ENCODE data around the gene ADPRS.
A peak's percentile ranks its signal among the peaks of the same experiment; 100 is the strongest.

The ADPRS gene

DNA sequence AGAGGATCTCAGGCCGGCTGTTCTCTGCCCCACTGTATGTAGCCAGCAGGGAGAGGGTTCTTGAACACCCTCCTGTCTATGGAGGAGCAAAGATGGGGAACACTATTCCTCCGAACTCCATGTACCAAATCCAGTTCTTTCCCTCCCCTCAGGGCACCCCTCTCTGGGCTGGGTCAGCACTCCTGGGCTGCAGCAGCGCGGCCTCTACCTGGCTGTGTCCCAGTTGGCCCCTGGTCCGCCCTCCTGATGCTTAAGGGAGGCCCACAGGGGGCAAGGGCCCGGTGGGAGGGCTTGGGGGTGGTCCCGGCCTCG lies 471 bp upstream of the ADPRS start:
- no peak for DNase-seq

- DNase-seq = no peak
Observed at GRCh38 chr1:36089393-36090121, 865 bp downstream of the ADPRS start.

DNA sequence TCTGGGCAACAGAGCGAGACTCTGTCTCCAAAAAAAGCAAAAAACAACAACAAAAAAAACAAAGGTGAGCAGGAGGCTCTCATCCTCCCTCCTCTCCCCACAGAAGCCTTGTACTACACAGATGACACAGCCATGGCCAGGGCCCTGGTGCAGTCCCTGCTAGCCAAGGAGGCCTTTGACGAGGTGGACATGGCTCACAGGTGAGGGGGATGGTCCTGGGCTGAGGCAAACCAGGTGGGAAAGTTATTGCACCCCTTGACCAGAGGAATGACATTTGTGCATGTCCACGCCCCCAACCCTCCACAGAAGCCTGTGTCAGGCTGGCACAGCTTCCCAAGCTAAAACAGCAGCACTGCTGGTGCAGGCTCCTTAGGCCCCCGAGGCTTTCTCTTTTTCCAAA lies 2.4 kb downstream of the ADPRS start:
- DNase-seq = no peak

- no peak for DNase-seq
Observed at GRCh38 chr1:36091698-36092097, 3.0 kb downstream of the ADPRS start.

GRCh38 chr1:36092166-36092797 lies 3.6 kb downstream of the ADPRS start:
- DNase-seq = peak; percentile 17

DNA sequence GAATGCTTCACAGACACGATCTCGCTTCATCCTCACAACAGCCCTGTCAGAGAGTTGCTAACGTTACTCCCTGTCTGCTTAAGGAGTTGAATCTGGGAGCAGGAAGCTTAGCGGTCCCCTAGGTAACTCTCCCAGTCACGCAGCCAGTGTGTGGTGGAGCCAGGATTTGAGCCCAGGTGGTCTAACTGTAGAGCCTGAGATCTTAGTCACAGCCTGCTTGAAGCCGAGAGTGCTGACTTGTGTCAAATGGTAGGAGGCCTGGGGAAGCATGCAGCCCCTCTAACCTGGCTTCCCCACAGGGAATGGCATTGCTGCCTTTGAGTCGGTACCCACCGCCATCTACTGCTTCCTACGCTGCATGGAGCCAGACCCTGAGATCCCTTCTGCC lies 4.1 kb downstream of the ADPRS start:
- no peak for DNase-seq

DNA sequence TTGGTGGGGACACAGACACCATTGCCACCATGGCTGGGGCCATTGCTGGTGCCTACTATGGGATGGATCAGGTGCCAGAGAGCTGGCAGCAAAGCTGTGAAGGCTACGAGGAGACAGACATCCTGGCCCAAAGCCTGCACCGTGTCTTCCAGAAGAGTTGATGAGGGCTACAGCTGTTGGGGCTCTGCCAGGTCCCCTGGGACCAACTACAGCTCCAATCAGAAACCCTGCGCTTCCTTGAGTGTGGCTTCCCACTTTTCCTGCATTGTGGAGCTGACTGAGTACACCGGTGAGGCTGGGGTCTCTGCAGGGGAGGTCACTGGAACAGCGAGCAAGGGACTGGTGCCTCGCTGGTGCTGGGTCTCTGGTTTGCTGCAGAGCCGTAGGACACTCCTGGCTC lies 4.5 kb downstream of the ADPRS start:
- DNase-seq = no peak

DNA sequence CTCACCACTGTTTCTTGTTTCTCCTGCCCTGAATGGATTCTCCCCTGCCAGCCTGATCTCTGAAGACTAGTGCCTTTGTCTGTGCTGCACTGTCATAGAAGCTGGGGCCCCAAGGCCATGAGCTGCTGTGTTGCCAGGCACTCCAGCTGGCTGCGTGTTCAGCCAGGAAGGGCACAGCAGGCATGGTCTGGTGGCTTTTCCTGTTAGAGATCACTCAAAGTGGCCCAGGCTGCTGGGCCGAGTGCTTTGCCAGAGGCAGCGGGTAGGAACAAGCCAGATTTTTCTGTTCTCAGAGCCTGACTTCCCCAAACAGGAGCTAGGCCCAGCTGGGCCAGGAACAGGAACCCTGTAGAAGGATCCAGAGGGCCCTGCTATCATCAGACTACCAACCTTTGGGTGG lies 5.2 kb downstream of the ADPRS start:
- no peak for DNase-seq

DNA sequence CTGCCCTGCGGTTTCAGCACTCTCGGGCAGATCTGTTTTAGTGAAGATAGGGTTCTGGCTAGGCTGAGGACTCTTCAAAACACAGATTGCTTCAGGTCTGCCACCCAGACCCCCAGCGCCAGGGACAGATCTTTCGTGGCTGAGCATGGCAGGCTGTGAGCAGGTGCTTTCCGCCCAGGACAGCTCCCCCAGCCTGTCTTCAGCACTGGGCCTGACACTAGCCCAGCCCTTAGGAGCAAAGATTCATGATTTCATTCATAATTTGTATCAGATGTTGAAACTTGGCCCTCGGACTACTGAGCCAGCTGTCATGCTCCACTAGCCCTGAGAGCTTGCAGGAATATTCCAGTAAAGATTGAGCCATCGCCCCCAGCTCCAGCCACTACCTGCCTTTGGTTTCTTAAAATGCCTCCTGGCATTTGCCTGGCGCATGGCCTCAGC lies 5.9 kb downstream of the ADPRS start:
- no peak for DNase-seq

- no peak for DNase-seq
Observed at GRCh38 chr1:36095760-36096405, 7.2 kb downstream of the ADPRS start.

DNA sequence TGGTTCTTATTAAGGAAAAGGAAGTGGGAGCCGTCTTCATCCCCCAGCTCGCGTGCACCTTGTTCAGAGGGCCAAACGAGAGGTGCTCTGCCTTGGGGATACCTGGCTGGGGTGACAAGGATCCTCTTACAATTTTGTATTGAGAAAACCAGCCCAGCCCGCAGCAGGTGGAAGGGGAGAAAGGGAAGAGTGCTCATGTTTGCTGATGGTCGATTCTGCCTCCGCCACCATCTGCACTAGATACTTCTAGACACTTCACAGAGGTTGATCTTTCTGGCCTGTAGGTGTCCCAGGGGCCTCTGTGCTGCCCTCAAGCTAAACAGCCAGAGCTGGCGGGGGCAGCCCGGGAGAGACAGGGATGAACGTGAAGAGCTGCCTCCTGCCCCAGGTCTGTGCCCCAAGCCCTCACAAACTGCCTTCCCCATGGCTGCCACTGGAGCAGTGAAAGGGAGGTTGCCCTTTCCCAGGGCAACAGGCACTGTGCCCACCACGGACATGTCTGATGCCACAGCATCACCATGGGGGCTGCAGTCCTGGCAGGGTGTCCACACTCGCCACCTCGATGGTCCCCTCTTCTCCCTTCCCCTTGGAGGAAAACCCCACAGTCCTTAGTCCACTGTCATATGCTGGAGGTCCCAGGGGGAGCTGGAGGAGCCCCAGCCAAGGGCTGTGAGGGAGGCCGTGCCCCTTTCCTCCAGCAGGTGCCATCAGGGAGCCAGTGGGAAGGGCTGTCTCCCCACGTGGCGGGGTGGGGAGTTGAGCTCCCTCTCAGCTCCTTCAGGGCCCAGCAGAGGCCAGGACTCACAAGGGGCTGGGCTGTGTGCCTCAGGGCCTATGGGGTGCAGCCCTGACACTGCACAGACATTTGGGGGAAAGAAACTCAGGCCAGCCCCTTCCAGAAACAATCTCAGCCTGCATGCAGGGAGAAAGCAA lies 8.1 kb downstream of the ADPRS start:
- no peak for DNase-seq

- no peak for DNase-seq
Observed at GRCh38 chr1:36097693-36098585, 9.2 kb downstream of the ADPRS start.

- DNase-seq = no peak
Observed at GRCh38 chr1:36098650-36099365, 10.1 kb downstream of the ADPRS start.

DNA sequence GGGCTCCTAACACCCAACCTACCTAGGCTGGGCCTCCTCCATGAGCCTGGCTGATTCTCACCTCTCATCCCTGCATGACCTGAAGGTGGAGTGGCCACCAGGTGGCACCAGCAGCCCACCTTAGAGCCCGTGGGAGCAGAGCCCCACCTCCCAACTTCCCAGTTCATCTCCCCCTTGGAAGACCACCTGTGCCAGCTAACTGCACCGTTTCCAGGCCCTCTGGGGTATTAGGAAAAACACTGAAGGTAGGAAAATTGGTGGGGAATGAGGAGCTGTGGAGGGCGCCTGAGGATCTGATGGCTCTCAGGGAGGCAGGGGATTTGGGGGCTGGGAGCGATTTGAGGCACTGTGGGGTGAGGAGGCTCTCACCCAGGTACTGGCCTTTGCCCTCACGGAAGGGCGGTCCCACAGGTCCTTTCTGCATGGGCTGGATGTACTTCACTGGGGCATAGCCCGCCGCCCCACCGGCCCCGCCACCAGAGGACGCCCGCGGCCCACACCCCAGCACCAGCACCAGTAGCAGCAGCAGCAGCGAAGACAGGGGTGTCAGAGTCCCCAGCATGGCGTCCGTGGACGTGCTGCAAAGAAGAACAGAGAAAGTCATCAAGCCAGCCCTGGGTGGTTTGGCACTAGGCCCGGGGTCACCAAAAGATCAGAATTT lies 11.1 kb downstream of the ADPRS start:
- peak; percentile 34 for DNase-seq

DNA sequence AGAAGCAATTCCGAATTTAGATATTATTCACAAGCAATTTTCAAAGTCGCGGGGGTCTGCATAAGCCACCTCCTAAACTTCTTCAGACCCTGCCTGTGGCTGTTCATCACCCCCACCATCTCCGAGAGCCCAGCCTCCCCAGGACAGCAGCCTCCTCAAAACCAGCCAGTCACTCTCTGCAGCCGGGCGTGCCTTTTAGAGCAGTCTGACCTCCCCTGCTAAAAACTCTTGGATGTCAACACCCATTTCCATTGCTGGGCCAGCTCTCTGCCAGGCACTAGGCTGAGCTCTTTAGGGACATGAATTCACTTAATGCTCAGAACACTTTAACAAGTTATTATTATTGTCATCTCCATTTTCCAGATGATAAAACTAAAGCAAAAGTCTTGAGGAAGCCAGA lies 11.7 kb downstream of the ADPRS start:
- DNase-seq = no peak

DNA sequence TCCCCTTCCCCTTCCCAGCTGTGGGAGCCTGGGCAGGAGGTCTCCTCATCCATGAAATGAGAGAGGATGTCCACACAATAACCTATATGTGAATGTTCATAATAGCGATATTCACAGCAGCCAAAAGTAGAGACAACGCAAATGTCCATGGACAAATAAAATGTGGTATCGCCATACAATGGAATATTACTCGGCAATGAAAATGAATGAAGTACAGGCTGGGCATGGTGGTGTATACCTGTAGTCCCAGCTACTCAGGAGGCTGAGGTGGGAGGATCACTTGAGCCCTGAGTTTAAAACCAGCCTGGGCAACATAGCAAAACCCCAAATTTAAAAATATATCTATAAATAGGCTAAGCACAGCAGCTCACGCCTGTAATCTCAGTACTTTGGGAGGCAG lies 12.9 kb downstream of the ADPRS start:
- no peak for DNase-seq

DNA sequence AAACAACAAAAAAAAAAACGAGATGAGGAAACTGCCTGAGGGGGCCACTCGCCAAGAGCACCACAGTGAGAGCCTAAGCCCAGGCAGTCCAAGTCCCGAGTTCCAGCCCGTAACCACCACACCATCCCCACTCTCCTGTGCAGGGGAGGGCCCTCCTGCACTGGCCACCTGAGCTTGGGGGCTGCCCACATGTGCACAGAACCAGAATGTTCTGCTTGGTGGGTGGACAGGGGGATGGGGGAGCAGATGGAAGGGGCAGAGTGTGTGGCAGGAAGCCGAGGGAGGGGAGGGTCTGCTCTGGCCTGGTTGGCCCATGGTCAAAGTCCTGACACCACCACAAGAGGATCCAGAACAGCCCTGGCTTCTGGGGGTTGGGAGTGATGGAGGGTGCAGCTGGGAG lies 17.6 kb downstream of the ADPRS start:
- DNase-seq = no peak

DNA sequence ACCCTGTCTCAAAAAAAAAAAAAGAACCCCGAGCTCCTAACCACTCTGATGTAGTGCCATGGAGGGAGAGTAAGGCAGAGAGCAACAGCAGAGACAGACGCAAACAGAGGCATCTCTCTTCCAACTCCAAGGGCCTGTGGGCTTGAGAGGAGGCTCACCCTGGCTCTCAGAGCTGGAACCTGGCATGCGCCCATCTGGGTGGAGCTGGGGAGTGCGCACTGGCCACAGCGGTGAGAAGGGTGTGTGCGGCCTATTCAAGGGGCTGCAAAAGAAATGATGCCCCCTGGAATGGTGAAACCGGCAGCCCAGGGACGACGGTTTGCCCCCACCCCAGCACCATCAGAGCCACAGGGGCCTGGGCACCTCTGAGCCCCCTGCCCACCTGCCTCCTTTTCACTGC lies 18.7 kb downstream of the ADPRS start:
- DNase-seq = no peak

DNA sequence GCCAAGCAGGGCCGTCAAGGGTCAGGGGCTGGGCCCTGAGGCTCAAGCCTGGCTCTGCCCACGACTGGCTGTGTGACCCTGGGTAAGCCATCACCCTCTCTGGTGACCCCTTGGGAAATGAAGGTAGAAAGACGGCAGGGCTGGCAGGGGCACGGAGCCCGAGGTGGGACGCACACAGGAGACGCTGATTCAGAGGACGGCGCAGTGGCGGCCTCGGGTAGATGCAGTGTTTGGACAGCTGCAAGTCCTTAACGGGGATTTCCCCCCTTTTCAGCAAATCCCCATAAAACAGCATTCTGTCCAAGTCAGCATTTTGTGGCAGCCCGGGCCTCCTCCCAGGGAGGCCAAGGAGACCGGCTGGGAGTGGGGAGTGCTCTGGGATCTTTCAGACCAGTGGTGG lies 19.6 kb downstream of the ADPRS start:
- DNase-seq = no peak

DNA sequence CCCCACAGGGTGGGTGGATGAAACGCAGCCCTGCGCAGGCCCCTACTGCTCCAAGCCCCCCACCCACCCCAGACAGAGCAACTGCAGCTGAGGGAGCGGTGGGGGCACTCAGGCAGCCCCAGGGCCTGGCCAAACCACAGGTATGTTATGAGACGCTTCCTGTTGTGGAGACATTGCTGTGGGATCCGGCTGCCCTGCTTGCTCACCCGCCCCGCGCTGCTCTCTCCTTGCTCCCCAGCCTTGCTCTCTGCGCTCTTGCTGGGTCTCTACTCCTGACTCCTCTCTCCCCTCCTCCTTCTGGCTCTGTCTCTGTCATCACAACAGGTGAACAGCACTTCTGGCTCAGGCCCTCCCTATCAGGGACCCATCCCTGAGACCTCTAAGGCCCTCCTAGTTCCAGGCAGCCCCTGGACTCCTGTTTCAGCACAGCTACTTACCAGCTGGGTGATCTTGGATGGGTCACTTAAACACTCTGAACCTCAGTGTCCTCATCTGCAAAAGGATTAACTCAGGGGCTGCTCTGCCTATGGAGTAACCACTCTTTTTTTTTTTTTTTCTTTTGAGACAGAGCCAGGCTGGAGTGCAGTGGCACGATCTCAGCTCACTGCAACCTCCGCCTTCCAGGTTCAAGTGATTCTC lies 20.5 kb downstream of the ADPRS start:
- no peak for DNase-seq

GRCh38 chr1:36111151-36111550 lies 22.5 kb downstream of the ADPRS start:
- no peak for DNase-seq

Data from DMS 273 treated with DMSO at 0.1 percent for 48 hours (cell line).